EH (cell line): Measurements from ENCODE around the gene KRTAP12-2.

ENCODE experiments used
- DNase-seq: peaks from one replicate; pipeline ENCODE4 v3.0.0-alpha.2; 2015; ENCODE audit warnings: low read depth

The KRTAP12-2 gene

DNA sequence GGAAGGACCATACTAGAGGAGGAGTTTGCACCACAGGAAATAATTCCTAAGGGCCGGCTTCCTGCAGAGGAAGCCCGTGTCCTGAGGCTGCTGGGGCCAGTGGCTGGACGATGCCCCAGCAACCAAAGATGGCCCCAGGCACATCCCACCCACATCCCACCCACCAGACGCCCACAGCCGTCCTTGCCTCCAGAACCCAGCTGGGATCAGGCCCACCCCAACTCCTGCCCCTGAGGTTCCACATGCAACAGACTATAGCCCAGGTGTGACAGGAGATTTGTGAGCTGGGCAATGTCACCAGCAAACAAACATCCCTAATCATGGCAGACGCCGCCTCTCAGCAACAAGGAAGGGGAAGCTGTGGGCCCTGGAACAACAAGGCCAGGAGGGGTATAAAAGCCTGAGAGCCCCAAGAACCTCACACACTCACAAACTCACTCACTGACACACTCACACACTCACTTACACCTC lies 40.0 kb downstream of the KRTAP12-2 start, which contains the start of gene KRTAP10-9:
TSS of gene KRTAP10-9 (plus strand) at position 421 of the 471 bp plus-strand sequence. CDS start 79 bp downstream, outside the sequence.
- DNase-seq: no peak

DNA sequence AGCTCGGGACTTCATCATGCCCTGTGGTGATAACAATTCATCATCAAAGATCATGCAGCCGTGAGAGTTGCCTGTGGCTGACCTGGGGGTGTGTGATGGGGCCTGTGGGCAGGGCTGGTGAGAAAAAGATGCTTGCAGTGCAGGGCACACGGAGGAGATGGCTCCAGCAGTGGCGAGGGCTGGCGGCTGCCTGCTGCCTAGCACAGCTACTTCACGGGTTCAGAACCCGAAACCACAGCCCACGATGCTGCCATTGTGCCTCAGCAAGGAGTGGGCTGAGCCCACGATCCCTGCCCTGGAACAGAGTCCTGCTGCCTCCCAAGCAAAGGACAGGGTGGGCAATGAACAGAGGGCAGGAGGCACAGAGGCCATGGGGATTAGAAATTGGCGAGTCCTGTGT lies 40.5 kb downstream of the KRTAP12-2 start:
- DNase-seq: no peak

DNA sequence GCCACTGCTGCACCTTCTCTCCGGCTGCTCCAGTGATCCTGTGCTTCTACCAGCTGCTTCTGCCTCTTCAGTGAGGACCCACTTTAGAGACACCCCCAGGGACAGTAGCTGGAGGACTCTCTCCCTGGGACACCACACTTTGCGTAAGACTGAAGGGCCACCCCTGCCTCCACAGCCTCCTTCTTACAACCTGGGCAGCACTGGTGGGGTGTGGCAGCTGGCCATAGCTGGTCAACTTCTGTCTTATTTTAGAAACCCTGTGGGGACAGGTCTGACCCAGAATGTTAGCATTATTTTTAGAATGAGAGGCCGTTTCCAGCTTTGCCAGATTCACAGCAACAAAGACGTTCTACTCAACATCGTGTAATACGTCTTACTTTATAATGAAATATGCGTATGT lies 41.0 kb downstream of the KRTAP12-2 start:
- no peak for DNase-seq

DNA sequence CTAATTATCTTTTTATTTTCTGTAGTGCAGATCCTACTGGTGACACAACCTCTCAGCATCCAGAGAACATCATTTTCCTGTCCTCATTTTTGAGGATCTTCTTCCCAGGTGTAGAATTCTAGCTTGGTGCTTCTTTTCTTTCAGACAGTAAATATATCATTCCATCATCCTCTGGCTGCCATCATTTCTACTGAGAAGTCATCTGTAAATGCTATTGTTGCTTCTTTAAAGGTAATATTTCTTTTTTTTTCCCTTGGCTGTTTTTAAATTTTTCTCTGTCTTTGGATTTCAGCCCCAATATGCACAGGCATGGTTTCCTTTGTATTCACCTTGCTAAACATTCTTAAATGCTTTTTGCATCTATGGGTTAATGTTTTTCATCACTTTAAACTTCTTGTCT lies 43.2 kb downstream of the KRTAP12-2 start:
- DNase-seq: no peak

DNA sequence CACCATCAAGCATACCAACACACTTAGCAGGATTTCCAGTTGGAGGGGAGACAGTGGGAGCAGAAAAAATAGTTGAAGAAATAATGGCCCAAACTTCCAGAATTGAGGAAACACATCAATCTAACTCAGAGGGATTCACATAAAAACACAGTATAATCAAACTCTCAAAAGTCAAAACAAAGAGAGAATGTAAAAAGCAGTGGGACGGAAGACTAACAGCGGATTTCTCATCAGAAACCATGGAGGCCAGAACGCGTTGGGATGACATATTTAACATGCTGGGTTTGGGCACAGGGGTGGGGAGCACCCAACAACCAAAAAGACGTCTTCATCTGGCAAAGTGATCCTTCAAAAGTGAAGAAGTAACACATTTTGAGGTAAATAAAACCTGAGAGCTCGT lies 46.8 kb downstream of the KRTAP12-2 start:
- DNase-seq: no peak

DNA sequence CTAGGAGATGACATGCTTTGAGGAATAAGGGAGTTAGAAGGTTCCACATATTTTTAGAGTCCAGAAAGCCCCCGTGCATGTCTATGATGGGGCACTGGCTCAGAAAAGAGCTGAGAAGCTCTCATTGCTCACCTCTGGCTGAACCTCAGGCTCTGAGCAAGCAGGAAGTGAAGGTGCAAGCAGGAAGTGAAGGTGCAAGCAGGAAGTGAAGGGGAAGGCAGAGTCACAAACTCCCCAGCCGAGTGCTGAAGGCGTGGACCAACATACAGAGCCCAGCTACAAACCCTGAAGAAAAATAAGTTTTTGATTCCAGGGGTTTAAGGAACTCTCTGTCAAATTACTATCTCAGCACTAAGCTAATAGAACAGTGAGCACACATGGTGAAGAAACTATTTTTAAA lies 47.8 kb downstream of the KRTAP12-2 start:
- no peak for DNase-seq

DNA sequence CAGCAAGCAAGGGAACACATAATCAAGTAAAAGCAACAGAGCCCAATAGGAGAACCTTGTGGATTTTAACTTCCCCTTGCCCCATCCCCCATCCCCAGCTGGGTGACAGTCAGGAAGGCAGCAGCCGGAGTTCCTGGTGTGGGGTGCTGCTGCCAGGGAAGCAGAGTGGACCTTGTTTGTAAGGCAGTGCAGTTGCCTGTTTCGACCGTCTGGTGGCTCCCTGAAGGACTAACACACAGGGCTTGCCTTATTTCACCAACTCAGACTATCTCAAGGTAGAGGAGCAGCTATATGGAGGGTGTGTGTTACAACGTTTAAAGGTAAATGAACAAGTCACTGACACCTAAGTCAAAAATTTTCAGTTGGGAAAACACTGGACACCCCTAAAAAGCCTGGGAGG lies 48.2 kb downstream of the KRTAP12-2 start:
- no peak for DNase-seq

GRCh38 chr21:44617071-44617501 lies 49.6 kb downstream of the KRTAP12-2 start:
- DNase-seq: no peak

- DNase-seq: no peak
Observed at GRCh38 chr21:44616591-44616926, 50.2 kb downstream of the KRTAP12-2 start.
